Peyer's patch (tissue), 4 donors: ENCODE results near the gene BMPR1B.
"Not testable (repeated sequence)": the region's sequence is repeated elsewhere in the genome, so short reads cannot be mapped to it uniquely, and the experiment has no call there.

Source experiments
- POLR2A ChIP-seq, 2 donors: fragments of 450-650 bp; IDR thresholded peaks; one replicate each; pipeline ENCODE4 v1.5.1; 2017; ENCODE audit warnings: antibody characterized with exemption in 2 of 2, mild to moderate bottlenecking in 2 of 2, moderate library complexity in 2 of 2
- TF ChIP-seq, protein P1 (sequence below), 6 experiments: fragments of 450-650 bp in 4 of 6; fragments of 200-600 bp in 2 of 6; sonication (generic) in 1 of 6; IDR thresholded peaks; one replicate each; pipeline ENCODE4 v1.5.1; 2017 to 2019; ENCODE audit warnings: antibody characterized with exemption in 6 of 6, mild to moderate bottlenecking in 3 of 6, moderate library complexity in 1 of 6

DNA sequence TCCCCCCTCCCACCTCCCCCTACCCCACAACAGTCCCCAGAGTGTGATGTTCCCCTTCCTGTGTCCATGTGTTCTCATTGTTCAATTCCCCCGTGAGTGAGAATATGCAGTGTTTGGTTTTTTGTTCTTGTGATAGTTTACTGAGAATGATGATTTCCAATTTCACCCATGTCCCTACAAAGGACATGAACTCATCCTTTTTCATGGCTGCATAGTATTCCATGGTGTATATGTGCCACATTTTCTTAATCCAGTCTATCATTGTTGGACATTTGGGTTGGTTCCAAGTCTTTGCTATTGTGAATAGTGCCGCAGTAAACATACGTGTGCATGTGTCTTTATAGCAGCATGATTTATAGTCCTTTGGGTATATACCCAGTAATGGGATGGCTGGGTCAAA, 413.6 kb downstream of the BMPR1B start:
- TF ChIP-seq, protein P1, sequence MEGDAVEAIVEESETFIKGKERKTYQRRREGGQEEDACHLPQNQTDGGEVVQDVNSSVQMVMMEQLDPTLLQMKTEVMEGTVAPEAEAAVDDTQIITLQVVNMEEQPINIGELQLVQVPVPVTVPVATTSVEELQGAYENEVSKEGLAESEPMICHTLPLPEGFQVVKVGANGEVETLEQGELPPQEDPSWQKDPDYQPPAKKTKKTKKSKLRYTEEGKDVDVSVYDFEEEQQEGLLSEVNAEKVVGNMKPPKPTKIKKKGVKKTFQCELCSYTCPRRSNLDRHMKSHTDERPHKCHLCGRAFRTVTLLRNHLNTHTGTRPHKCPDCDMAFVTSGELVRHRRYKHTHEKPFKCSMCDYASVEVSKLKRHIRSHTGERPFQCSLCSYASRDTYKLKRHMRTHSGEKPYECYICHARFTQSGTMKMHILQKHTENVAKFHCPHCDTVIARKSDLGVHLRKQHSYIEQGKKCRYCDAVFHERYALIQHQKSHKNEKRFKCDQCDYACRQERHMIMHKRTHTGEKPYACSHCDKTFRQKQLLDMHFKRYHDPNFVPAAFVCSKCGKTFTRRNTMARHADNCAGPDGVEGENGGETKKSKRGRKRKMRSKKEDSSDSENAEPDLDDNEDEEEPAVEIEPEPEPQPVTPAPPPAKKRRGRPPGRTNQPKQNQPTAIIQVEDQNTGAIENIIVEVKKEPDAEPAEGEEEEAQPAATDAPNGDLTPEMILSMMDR (IDR thresholded peaks at IDR 0.05), result not testable (repeated sequence)
- not testable (repeated sequence) for TF ChIP-seq POLR2A (IDR thresholded peaks at IDR 0.05)
